ENCODE results near the gene MPHOSPH10. TPM values are rescaled to one million over a fixed set of nuclear protein-coding genes. Genes with fewer than 3 reads are reported as not detected.

Gene MPHOSPH10
- total and polyA plus RNA-seq, 2 of the 4 experiments (the other 2 are of a cell fraction): 5.4 to 11.2 TPM

DNA sequence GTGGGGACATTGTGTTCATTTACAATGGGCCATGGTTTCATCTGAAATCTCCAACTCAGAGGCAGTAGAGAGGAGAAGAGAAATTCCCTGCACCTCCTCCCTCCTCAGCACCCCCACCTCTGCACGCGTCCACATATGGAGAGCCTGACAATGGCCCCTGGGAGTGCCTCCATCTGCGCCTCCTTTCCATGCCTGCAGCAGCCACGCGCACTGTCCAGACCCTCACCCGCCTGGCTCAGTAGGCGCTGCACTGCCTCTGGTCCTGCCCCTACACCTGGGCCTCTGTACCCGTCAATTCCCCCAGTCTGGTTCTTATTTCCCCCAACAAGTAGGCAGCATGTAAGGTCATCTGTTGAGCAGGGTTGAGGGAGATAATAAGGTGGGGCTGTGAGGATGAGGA lies 23.8 kb downstream of the MPHOSPH10 start:
- dilution Hi-C loops (cut with HindIII; ENCODE audit: low sequenced_read_pairs, unreplicated experiment): no loop called here
- WGBS, 2 experiments (ENCODE audit: extremely low coverage in 2 of 2, insufficient read length in 1 of 2): 89% methylated on average over 3 of the region's 8 CpGs; no CpG with 5 or more reads in 1 of the 2 experiments
- CTCF ChIA-PET: no interaction called here

More for the DNA sequence above, 23.8 kb downstream of the MPHOSPH10 start:
- Histone ChIP-seq H2AK9ac (replicated peaks; ENCODE audit: low read depth, low read length, poor library complexity) (no peak overlapping the region), H3K79me1 (ENCODE audit: low read depth in 1 of 2, low read length in 2 of 2) (no peaks in the 10 kb centered on the region), H3K4me2 (ENCODE audit: low read depth, low read length) (no peak overlapping the region), H2BK120ac (ENCODE audit: low read depth, low read length) (no peak overlapping the region), H3K36me3 (ENCODE audit: control insufficient read depth, insufficient read depth, low read length) (peaks cover 9% of the 10 kb centered on the region), H3K9ac (ENCODE audit: low read depth, low read length) (no peak overlapping the region), H3K4me1 (ENCODE audit: control insufficient read depth, insufficient read depth, low read length) (peaks cover 2% of the 10 kb centered on the region; the same call in 1 of the 2 replicates), H3K14ac (replicated peaks; ENCODE audit: low read depth, low read length) (no peak overlapping the region), H4K91ac (ENCODE audit: insufficient read depth, low read depth, low read length) (no peak overlapping the region), H2BK5ac (ENCODE audit: low read depth, low read length, poor library complexity, severe bottlenecking) (no peak overlapping the region), H3K56ac (ENCODE audit: extremely low read depth, insufficient read depth, low read length) (no peak overlapping the region), H3K23ac (ENCODE audit: low read depth, low read length) (no peak overlapping the region), H3K4me3 (ENCODE audit: insufficient read depth, low read depth, low read length) (no peak overlapping the region), H3K4ac (ENCODE audit: low read depth, low read length) (no peak overlapping the region), H3K27ac (ENCODE audit: insufficient read depth, low read length) (no peak overlapping the region), H3K9me3 (ENCODE audit: control insufficient read depth, insufficient read depth, low read length) (no peaks in the 10 kb centered on the region), H2BK20ac (ENCODE audit: low read depth, low read length) (no peak overlapping the region), H3K18ac (ENCODE audit: low read depth, low read length) (no peak overlapping the region), H2AFZ (replicated peaks; ENCODE audit: low read length, poor library complexity) (no peak overlapping the region), H2BK15ac (ENCODE audit: low read depth, low read length) (no peak overlapping the region), H2AK5ac (ENCODE audit: low read depth, low read length) (no peak overlapping the region), H3K27me3 (ENCODE audit: control insufficient read depth, insufficient read depth, low read length) (peaks cover 8% of the 10 kb centered on the region; the same call in 1 of the 2 replicates), H4K20me1 (ENCODE audit: insufficient read depth, low read length) (no peaks in the 10 kb centered on the region), H4K5ac (ENCODE audit: low read depth, low read length) (no peak overlapping the region), H4K8ac (ENCODE audit: low read depth in 2 of 2, low read length in 2 of 2) (no peak overlapping the region), H3K9me1 (ENCODE audit: insufficient read depth, low read length) (no peaks in the 10 kb centered on the region)
- DNase-seq (no peak), ATAC-seq (ENCODE audit: low read depth) (no peak)
- in situ Hi-C loops (cut with MboI; ENCODE audit: low sequenced_read_pairs) (loop anchor here (10.0 kb wide), 1 partner anchor 351 kb away; no protein-coding TSS in a partner anchor), intact Hi-C loops (cut with micrococcal nuclease) (no loop called here)
- no TSS peak for BruUV-seq (replicated peaks)
- POLR2A ChIA-PET (ENCODE audit: unreplicated experiment): interaction anchor here (1.1 kb wide), 1 partner anchor 12 kb away, joined by 3 read pairs; no protein-coding TSS in a partner anchor
- TF ChIP-seq SMC3 (IDR thresholded peaks at IDR 0.05; ENCODE audit: low read depth, low read length): no peak
- TF ChIP-seq CEBPB (IDR thresholded peaks at IDR 0.05; ENCODE audit: low read depth, low read length): no peak
- TF ChIP-seq POLR2A (IDR thresholded peaks at IDR 0.05; ENCODE audit: low read depth, low read length): no peak
- TF ChIP-seq FOS (IDR thresholded peaks at IDR 0.05; ENCODE audit: low read depth, low read length): no peak
- TF ChIP-seq RFX5 (IDR thresholded peaks at IDR 0.05; ENCODE audit: low read depth, low read length): no peak
- no peak for TF ChIP-seq MAFK (IDR thresholded peaks at IDR 0.05; ENCODE audit: low read depth, low read length)
- TF ChIP-seq, protein P1, sequence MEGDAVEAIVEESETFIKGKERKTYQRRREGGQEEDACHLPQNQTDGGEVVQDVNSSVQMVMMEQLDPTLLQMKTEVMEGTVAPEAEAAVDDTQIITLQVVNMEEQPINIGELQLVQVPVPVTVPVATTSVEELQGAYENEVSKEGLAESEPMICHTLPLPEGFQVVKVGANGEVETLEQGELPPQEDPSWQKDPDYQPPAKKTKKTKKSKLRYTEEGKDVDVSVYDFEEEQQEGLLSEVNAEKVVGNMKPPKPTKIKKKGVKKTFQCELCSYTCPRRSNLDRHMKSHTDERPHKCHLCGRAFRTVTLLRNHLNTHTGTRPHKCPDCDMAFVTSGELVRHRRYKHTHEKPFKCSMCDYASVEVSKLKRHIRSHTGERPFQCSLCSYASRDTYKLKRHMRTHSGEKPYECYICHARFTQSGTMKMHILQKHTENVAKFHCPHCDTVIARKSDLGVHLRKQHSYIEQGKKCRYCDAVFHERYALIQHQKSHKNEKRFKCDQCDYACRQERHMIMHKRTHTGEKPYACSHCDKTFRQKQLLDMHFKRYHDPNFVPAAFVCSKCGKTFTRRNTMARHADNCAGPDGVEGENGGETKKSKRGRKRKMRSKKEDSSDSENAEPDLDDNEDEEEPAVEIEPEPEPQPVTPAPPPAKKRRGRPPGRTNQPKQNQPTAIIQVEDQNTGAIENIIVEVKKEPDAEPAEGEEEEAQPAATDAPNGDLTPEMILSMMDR (conservative IDR thresholded peaks at IDR 0.05; ENCODE audit: low read depth, low read length): no peak
- no peak for TF ChIP-seq RCOR1 (IDR thresholded peaks at IDR 0.05; ENCODE audit: insufficient replicate concordance, low read length)
- no peak for TF ChIP-seq RAD21 (IDR thresholded peaks at IDR 0.05; ENCODE audit: low read length)
- TF ChIP-seq, protein P2, sequence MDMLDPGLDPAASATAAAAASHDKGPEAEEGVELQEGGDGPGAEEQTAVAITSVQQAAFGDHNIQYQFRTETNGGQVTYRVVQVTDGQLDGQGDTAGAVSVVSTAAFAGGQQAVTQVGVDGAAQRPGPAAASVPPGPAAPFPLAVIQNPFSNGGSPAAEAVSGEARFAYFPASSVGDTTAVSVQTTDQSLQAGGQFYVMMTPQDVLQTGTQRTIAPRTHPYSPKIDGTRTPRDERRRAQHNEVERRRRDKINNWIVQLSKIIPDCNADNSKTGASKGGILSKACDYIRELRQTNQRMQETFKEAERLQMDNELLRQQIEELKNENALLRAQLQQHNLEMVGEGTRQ (IDR thresholded peaks at IDR 0.05; ENCODE audit: low read depth, low read length): no peak
- no peak for TF ChIP-seq NFE2L2 (IDR thresholded peaks at IDR 0.05; ENCODE audit: low read depth, low read length)
- no peak for TF ChIP-seq MXI1 (IDR thresholded peaks at IDR 0.05; ENCODE audit: borderline replicate concordance, low read depth, low read length)
- TF ChIP-seq ELK1 (IDR thresholded peaks at IDR 0.05; ENCODE audit: borderline replicate concordance, low read depth, low read length): no peak
- no peak for TF ChIP-seq CHD1 (IDR thresholded peaks at IDR 0.05; ENCODE audit: low read depth, low read length)
- TF ChIP-seq BHLHE40 (IDR thresholded peaks at IDR 0.05; ENCODE audit: low read depth, low read length): no peak
- TF ChIP-seq MAZ (IDR thresholded peaks at IDR 0.05; ENCODE audit: borderline replicate concordance, low read depth, low read length): no peak
